ENCODE measurements around the gene HCN2.
"Not testable (repeated sequence)": the region's sequence is repeated elsewhere in the genome, so short reads cannot be mapped to it uniquely, and the experiment has no call there.

The HCN2 gene

DNA sequence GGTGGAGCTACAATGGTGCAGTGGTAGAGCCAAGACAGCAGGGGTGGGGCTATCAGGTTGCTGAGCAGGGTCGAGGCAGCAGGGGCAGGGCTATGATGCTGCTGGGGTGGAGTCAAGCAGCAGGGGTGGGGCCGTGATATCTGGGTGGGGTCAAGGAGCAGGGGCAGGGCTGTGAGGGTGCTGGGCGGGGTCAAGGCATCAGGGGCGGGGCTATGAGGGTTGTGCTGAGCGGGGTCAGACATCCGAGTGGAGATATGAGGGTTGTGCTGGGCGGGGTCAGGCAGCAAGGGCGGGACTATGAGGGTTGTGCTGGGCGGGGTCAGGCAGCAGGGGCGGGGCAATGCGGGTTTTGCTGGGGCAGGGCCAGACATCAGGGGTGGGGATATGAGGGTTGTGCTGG, 14.7 kb downstream of the HCN2 start:
- TF ChIP-seq, protein P1, sequence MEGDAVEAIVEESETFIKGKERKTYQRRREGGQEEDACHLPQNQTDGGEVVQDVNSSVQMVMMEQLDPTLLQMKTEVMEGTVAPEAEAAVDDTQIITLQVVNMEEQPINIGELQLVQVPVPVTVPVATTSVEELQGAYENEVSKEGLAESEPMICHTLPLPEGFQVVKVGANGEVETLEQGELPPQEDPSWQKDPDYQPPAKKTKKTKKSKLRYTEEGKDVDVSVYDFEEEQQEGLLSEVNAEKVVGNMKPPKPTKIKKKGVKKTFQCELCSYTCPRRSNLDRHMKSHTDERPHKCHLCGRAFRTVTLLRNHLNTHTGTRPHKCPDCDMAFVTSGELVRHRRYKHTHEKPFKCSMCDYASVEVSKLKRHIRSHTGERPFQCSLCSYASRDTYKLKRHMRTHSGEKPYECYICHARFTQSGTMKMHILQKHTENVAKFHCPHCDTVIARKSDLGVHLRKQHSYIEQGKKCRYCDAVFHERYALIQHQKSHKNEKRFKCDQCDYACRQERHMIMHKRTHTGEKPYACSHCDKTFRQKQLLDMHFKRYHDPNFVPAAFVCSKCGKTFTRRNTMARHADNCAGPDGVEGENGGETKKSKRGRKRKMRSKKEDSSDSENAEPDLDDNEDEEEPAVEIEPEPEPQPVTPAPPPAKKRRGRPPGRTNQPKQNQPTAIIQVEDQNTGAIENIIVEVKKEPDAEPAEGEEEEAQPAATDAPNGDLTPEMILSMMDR (IDR thresholded peaks at IDR 0.05; ENCODE audit: extremely low read depth, missing control alignments), result no peak
- no peak for DNase-seq (ENCODE audit: low spot score)

DNA sequence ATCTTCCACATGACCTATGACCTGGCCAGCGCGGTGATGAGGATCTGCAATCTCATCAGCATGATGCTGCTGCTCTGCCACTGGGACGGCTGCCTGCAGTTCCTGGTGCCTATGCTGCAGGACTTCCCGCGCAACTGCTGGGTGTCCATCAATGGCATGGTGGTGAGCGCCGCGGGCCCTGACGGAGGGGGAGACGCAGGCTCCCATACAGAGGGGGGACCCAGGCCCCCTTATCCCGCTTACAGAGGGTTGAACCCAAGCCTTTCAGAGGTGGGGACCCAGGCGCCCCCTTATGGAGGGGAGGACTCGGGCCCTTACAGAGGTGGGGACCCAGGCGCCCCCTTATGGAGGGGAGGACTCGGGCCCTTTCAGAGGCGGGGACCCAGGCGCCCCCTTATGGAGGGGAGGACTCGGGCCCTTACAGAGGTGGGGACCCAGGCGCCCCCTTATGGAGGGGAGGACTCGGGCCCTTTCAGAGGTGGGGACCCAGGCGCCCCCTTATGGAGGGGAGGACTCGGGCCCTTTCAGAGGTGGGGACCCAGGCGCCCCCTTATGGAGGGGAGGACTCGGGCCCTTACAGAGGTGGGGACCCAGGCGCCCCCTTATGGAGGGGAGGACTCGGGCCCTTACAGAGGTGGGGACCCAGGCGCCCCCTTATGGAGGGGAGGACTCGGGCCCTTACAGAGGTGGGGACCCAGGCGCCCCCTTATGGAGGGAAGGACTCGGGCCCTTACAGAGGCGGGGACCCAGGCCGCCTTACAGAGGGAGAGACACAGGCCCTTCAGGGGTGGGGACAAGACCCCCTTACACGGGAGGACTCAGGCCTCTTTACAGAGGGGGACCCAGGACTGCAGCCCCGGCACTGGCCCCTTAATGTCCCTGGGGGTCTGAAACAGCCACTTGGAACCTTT, 15.6 kb downstream of the HCN2 start:
- not testable (repeated sequence) for DNase-seq (ENCODE audit: low spot score)

DNA sequence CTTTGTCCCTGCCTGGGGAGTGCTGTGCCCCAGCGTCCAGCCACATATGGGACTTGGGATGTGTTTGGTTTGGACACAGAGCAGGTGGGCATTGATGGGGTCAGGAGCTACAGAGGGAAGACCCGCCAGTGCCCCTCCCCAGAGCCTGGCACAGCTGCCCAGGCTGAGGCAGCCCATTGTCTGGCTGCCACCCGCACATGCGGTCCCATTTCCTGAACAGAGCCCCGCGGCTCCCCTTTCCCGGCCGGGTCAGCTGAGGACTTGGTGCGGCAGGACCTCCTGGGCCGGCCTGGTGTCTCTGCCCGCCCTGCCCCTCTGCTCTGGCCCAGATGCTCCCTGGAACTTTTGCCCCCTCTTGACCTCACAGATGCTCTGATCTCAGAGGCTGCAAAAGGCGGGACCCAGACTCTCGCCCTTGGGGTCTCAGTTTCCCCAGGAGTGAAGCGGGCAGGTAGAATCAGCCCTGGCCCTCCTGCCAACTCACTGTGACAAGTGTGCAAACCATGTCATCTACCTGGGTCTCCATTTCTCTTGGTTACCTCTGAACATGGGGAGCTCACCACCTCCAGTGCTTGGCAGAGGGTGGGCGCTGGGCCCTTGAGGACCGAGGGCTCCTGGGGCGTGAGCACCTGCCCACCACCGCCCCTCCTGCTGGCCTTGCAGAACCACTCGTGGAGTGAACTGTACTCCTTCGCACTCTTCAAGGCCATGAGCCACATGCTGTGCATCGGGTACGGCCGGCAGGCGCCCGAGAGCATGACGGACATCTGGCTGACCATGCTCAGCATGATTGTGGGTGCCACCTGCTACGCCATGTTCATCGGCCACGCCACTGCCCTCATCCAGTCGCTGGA, 17.8 kb downstream of the HCN2 start:
- TF ChIP-seq, protein P1 (IDR thresholded peaks at IDR 0.05; ENCODE audit: extremely low read depth, missing control alignments), result no peak
- DNase-seq (ENCODE audit: low spot score), result no peak

DNA sequence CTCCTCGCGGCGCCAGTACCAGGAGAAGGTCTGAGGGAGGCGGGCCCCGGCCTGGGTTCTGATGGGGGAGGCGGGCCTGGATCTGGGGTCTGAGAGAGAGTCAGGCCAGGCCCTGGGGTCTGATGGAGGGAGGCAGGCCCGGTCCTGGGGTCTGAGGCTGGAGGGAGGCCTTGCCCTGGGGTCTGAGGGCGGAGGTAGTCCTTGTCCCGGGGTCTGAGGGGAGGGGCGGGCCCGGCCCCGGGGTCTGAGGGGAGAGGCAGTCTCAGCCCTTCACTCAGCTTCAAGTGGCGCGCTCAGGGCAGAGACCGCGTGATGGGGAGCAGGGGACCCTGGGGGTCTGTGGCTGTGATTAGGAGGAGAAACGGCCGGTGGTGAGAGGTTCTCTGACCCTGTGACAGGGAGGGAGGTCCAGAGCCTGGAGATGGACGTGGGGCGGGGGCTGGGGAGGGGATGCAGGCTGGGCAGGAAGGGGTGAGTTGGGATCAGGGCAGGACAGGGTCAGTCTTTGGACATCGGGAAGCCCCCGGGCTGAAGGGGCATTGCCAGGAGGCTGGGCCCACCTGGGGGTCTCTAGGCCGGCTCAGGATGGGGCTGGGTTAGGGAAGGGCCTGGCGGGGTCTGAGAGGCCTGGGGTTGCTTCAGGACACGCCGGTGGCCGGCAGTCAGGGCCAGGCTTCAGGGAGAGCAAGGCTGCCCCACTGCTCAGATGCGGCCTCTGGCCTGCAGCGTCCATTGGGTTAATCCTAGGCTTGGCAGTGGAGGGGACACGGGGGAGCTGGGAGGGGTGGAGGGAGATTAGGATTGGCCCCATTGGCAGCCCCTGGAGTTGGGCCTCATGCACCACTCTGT, 18.7 kb downstream of the HCN2 start:
- no peak for DNase-seq (ENCODE audit: low spot score)

DNA sequence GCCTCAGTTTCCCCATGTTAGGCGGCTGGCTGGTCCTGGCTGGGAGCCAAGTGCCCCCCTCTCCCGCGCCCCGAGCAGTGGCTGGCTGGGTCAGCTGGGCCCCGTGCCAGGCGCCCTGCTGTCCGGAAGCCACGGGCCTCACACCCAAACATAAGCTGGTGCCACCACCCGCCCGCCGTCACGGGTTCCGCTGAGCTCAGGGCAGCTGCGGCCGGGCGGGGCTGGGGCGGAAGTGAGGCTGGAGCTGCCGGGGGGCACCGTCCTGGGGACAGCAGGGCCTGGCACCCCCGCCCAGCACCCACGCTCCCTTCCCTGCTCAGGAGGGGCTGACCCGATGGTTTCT, 19.3 kb downstream of the HCN2 start:
- TF ChIP-seq, protein P1 (IDR thresholded peaks at IDR 0.05; ENCODE audit: extremely low read depth, missing control alignments), result no peak
- DNase-seq (ENCODE audit: low spot score), result no peak

More for the DNA sequence above, 18.7 kb downstream of the HCN2 start:
- TF ChIP-seq, protein P1 (IDR thresholded peaks at IDR 0.05; ENCODE audit: extremely low read depth, missing control alignments), result no peak

DNA sequence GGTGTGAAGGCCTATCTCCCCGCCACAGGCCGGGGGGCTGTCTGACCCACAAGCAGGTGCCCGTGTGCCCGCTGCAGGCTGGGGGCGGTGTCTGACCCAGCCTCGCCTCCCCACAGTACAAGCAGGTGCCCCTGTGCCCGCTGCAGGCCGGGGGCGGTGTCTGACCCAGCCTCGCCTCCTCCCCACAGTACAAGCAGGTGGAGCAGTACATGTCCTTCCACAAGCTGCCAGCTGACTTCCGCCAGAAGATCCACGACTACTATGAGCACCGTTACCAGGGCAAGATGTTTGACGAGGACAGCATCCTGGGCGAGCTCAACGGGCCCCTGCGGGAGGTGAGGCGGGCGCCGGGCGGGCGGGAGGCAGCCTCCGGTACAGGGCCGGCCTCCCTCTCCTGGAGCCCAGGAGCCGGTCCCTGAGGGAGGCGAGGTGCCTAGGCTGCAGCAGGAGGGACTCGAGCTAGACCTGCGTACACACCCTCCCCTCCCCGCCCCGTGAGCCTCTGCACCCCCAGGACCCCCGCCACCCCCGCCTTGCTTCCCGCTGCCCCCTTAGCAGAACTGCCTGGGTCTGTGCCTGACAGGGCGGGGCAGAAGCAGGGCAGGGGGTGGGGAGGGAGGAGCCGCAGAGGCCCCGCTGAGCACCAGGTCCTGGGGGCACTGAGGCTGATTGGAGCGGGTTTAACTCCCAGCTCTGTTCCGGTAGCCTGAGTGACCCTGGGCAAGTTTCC, 20.6 kb downstream of the HCN2 start:
- DNase-seq (ENCODE audit: low spot score), result no peak
- TF ChIP-seq, protein P1 (IDR thresholded peaks at IDR 0.05; ENCODE audit: extremely low read depth, missing control alignments), result no peak

All from GM20000 (cell line).